H9 (cell line): ENCODE data around the gene KRT3. TPM values are rescaled to one million over a fixed set of nuclear protein-coding genes. Genes with fewer than 3 reads are reported as not detected.

Experiments used
- DNase-seq: peaks from one replicate; pipeline ENCODE4 v3.0.0-alpha.2; 2017
- H2AFZ ChIP-seq: one replicate; pipeline ENCODE4 v1.6.1; 2013; ENCODE audit warnings: mild to moderate bottlenecking, low read length, control low read depth, moderate library complexity
- H2AK5ac ChIP-seq: 2 replicates; pipeline ENCODE4 v1.6.1; 2013; ENCODE audit warnings: low read length, control low read depth, mixed read lengths; ENCODE audit not compliant: insufficient read length
- H2BK120ac ChIP-seq: one replicate; pipeline ENCODE4 v1.6.1; 2013; ENCODE audit warnings: low read depth, mild to moderate bottlenecking, low read length, control low read depth, inconsistent platforms; ENCODE audit not compliant: poor library complexity, severe bottlenecking
- H2BK12ac ChIP-seq: 2 replicates; pipeline ENCODE4 v1.6.1; 2013; ENCODE audit warnings: low read length, control low read depth, mixed read lengths, low read depth; ENCODE audit not compliant: insufficient read length
- H2BK15ac ChIP-seq: 2 replicates; pipeline ENCODE4 v1.6.1; 2013; ENCODE audit warnings: low read depth, low read length, control low read depth
- H2BK20ac ChIP-seq: one replicate; pipeline ENCODE4 v1.6.1; 2013; ENCODE audit warnings: low read depth, mild to moderate bottlenecking, low read length, control low read depth, inconsistent platforms; ENCODE audit not compliant: poor library complexity, severe bottlenecking
- H2BK5ac ChIP-seq: 2 replicates; pipeline ENCODE4 v1.6.1; 2013; ENCODE audit warnings: low read length, control low read depth, mixed read lengths; ENCODE audit not compliant: insufficient read length
- H3K14ac ChIP-seq: 2 replicates; pipeline ENCODE4 v1.6.1; 2013; ENCODE audit warnings: low read length, control low read depth; ENCODE audit not compliant: insufficient read depth
- H3K18ac ChIP-seq: 2 replicates; pipeline ENCODE4 v1.6.1; 2013; ENCODE audit warnings: low read depth, mild to moderate bottlenecking, mixed read lengths, low read length, control low read depth; ENCODE audit not compliant: insufficient read length
- H3K23ac ChIP-seq: 2 replicates; pipeline ENCODE4 v1.6.1; 2013; ENCODE audit warnings: low read length, control low read depth, mixed read lengths, low read depth; ENCODE audit not compliant: insufficient read length
- H3K23me2 ChIP-seq: 2 replicates; pipeline ENCODE4 v1.6.1; 2013; ENCODE audit warnings: low read depth, mild to moderate bottlenecking, mixed read lengths, low read length, control low read depth; ENCODE audit not compliant: insufficient read length, poor library complexity, severe bottlenecking
- H3K27ac ChIP-seq: 2 replicates; pipeline ENCODE4 v1.5.1; 2013; ENCODE audit warnings: low read length, control low read depth, mixed read lengths, low read depth; ENCODE audit not compliant: insufficient read length
- H3K27me3 ChIP-seq: 2 replicates; pipeline ENCODE4 v1.6.1; 2013; ENCODE audit warnings: low read length, control low read depth, inconsistent platforms; ENCODE audit not compliant: insufficient read depth
- H3K4ac ChIP-seq: 2 replicates; pipeline ENCODE4 v1.6.1; 2013; ENCODE audit warnings: low read depth, mild to moderate bottlenecking, control low read depth, inconsistent platforms, low read length, moderate library complexity
- H3K4me1 ChIP-seq: 2 replicates; pipeline ENCODE4 v1.6.1; 2013; ENCODE audit warnings: low read length, control low read depth, inconsistent platforms; ENCODE audit not compliant: insufficient read depth
- H3K4me2 ChIP-seq: 2 replicates; pipeline ENCODE4 v1.6.1; 2013; ENCODE audit warnings: low read length, control low read depth, mixed read lengths; ENCODE audit not compliant: insufficient read length, insufficient read depth
- H3K56ac ChIP-seq: 2 replicates; pipeline ENCODE4 v1.6.1; 2013; ENCODE audit warnings: low read depth, mild to moderate bottlenecking, mixed read lengths, low read length, control low read depth; ENCODE audit not compliant: insufficient read length
- H3K79me1 ChIP-seq: 2 replicates; pipeline ENCODE4 v1.6.1; 2013; ENCODE audit warnings: low read depth, mild to moderate bottlenecking, moderate library complexity, low read length, control low read depth, inconsistent platforms; ENCODE audit not compliant: insufficient read depth, poor library complexity, severe bottlenecking
- H3K79me2 ChIP-seq: 2 replicates; pipeline ENCODE4 v1.6.1; 2013; ENCODE audit warnings: low read length, control low read depth, inconsistent platforms; ENCODE audit not compliant: insufficient read depth
- H3K9ac ChIP-seq: 2 replicates; pipeline ENCODE4 v1.6.1; 2013; ENCODE audit warnings: low read length, control low read depth, mixed read lengths; ENCODE audit not compliant: insufficient read length; ENCODE audit errors: extremely low read depth
- H3K9me3 ChIP-seq: one replicate; pipeline ENCODE4 v1.6.1; 2013; ENCODE audit warnings: low read depth, low read length, inconsistent platforms; ENCODE audit not compliant: control insufficient read depth
- H3T11ph ChIP-seq: one replicate; pipeline ENCODE4 v1.6.1; 2013; ENCODE audit warnings: mild to moderate bottlenecking, low read length, control low read depth, inconsistent platforms
- H4K20me1 ChIP-seq: one replicate; pipeline ENCODE4 v1.6.1; 2013; ENCODE audit not compliant: control insufficient read depth, insufficient read length, insufficient read depth
- H4K5ac ChIP-seq: 2 replicates; pipeline ENCODE4 v1.6.1; 2013; ENCODE audit warnings: low read depth, mild to moderate bottlenecking, mixed read lengths, low read length, control low read depth; ENCODE audit not compliant: insufficient read length
- H4K8ac ChIP-seq: replicated peaks from 2 replicates; pipeline ENCODE4 v1.6.1; 2013; ENCODE audit warnings: low read length, control low read depth, mixed read lengths, low read depth; ENCODE audit not compliant: insufficient read length
- H4K91ac ChIP-seq: 2 replicates; pipeline ENCODE4 v1.6.1; 2013; ENCODE audit warnings: low read depth, mild to moderate bottlenecking, moderate library complexity, mixed read lengths, low read length, control low read depth; ENCODE audit not compliant: insufficient read length
- H3K27ac Mint-ChIP-seq, 3 experiments: 2 replicates in 2 of 3; 3 replicates in 1 of 3; pipeline ENCODE4 v1.8.0; 2020 to 2021; ENCODE audit warnings: mixed read lengths in 3 of 3, mild to moderate bottlenecking in 1 of 3, moderate library complexity in 1 of 3
- H3K27me3 Mint-ChIP-seq: 2 replicates; pipeline ENCODE4 v1.8.0; 2021; ENCODE audit warnings: low read depth, mild to moderate bottlenecking, moderate library complexity, mixed read lengths
- H3K36me3 Mint-ChIP-seq, 3 experiments: 2 replicates in 2 of 3; 3 replicates in 1 of 3; pipeline ENCODE4 v1.8.0; 2020 to 2021; ENCODE audit warnings: low read depth in 3 of 3, mixed read lengths in 3 of 3; ENCODE audit not compliant: insufficient read depth in 1 of 3
- H3K4me1 Mint-ChIP-seq, 2 experiments: 2 replicates each; pipeline ENCODE4 v1.8.0; 2020; ENCODE audit warnings: mixed read lengths in 2 of 2
- H3K4me3 Mint-ChIP-seq, 2 experiments: 2 replicates in 1 of 2; 3 replicates in 1 of 2; pipeline ENCODE4 v1.8.0; 2020 to 2021; ENCODE audit warnings: mild to moderate bottlenecking in 2 of 2, mixed read lengths in 2 of 2, moderate library complexity in 1 of 2
- H3K9me3 Mint-ChIP-seq, 2 experiments: 2 replicates in 1 of 2; 3 replicates in 1 of 2; pipeline ENCODE4 v1.8.0; 2020; ENCODE audit warnings: mild to moderate bottlenecking in 2 of 2, mixed read lengths in 2 of 2, moderate library complexity in 1 of 2
- WGBS: extraction: QIAGEN DNeasy Blood & Tissue Kit; methylation state at CpG from one replicate; pipeline ENCODE4 v1.1.7; 2013; ENCODE audit warnings: missing lambda C conversion rate, low lambda C conversion rate, mixed read lengths; ENCODE audit not compliant: insufficient read length; ENCODE audit errors: extremely low coverage; 5-methylcytosine and 5-hydroxymethylcytosine counted together
- total RNA-seq: library from RNA; stranded (reverse); gene quantifications from 2 replicates; pipeline ENCODE4 v1.2.1, GENCODE V29; 2021
- TF ChIP-seq, protein P1 (sequence below): fragments of 200-600 bp; sonication (generic); conservative IDR thresholded peaks from 3 replicates; pipeline ENCODE4 v1.8.0; 2021; ENCODE audit warnings: antibody characterized with exemption, mild to moderate bottlenecking

KRT3 gene
- total RNA-seq, 1 experiment from 2014 or later: not detected

DNA sequence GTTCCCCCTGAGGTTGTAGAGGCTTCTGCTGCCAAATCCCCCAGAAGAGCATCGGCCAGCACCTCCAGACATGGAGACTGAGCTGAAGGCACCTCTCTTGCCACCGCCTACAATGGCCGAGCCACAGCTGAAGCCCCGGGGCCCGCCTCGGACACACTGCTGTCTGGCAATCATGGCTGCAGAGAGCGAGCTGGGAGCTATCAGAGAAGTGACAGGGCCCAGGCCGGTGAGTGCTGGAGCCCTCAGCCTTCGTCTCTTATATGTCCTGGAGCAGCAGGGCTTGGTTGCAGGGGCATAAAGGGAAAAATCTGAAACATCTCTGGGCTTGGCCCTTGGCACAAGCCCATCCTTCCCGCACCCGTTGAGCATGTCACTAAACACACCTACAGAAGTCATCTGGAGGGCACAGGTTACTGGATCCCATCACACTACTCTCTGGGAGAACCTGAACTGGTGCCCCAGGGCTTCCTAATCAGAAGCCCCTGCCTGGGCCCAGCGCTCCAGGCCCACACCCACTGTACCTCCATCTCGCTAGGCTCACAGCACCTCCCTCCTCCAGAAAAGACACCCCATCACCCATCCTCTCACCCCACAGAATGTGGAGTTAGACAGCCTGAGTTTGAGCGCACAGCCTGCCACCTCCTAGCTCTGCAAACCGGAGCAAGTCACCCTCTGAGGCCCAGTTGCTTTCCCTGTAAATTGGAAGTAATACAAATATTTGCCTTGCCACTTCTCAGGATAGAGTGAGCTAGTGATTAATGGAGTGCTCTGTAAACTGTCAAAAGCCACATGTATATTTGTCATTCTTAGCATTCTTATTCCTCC, 18.2 kb upstream of the KRT3 start, which contains the start of gene KRT4:
KRT4 (minus strand) TSS at position 232 of the 825 bp plus-strand sequence; CDS start at position 174, 58 bp downstream.
- no peak within 1 kb of the TSS for H2AK5ac ChIP-seq
- no peaks in the 10 kb centered on the region for H3K79me2 ChIP-seq
- H3K4ac ChIP-seq: no peak within 1 kb of the TSS
- WGBS: no CpG with 5 or more reads among the region's 15 CpGs
- no peaks in the 10 kb centered on the region for H3K4me1 ChIP-seq
- no peak within 1 kb of the TSS for H4K5ac ChIP-seq
- no peak within 1 kb of the TSS for H2BK20ac ChIP-seq
- H3K4me1 Mint-ChIP-seq: peaks cover 3 to 7% of the 10 kb centered on the region in 2 experiments; a peak in 3 of 4 replicates
- no peak for DNase-seq
- no peaks in the 10 kb centered on the region for H3K23me2 ChIP-seq
- H3K9me3 ChIP-seq: no peaks in the 10 kb centered on the region
- H3K27me3 ChIP-seq: no peaks in the 10 kb centered on the region
- no peaks in the 10 kb centered on the region for H3K36me3 Mint-ChIP-seq
- H2BK120ac ChIP-seq: no peak within 1 kb of the TSS
- no peak within 1 kb of the TSS for H2BK5ac ChIP-seq
- H3K56ac ChIP-seq: no peak within 1 kb of the TSS
- no peaks in the 10 kb centered on the region for H4K20me1 ChIP-seq
- no peaks in the 10 kb centered on the region for H3K79me1 ChIP-seq
- H3K27me3 Mint-ChIP-seq: peaks cover 6% of the 10 kb centered on the region
- H3K4me2 ChIP-seq: no peak within 1 kb of the TSS
- H3K4me3 Mint-ChIP-seq: no peak within 1 kb of the TSS; a peak in 1 of 5 replicates
- H3K18ac ChIP-seq: no peak within 1 kb of the TSS
- no peak within 1 kb of the TSS for H2BK15ac ChIP-seq
- H2AFZ ChIP-seq: no peak within 1 kb of the TSS
- no peak within 1 kb of the TSS for H2BK12ac ChIP-seq
- TF ChIP-seq, protein P1, sequence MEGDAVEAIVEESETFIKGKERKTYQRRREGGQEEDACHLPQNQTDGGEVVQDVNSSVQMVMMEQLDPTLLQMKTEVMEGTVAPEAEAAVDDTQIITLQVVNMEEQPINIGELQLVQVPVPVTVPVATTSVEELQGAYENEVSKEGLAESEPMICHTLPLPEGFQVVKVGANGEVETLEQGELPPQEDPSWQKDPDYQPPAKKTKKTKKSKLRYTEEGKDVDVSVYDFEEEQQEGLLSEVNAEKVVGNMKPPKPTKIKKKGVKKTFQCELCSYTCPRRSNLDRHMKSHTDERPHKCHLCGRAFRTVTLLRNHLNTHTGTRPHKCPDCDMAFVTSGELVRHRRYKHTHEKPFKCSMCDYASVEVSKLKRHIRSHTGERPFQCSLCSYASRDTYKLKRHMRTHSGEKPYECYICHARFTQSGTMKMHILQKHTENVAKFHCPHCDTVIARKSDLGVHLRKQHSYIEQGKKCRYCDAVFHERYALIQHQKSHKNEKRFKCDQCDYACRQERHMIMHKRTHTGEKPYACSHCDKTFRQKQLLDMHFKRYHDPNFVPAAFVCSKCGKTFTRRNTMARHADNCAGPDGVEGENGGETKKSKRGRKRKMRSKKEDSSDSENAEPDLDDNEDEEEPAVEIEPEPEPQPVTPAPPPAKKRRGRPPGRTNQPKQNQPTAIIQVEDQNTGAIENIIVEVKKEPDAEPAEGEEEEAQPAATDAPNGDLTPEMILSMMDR: no peak
- H3K27ac Mint-ChIP-seq: no peak within 1 kb of the TSS
- no peak within 1 kb of the TSS for H3K23ac ChIP-seq
- H3T11ph ChIP-seq: no peak within 1 kb of the TSS
- H3K9me3 Mint-ChIP-seq: no peaks in the 10 kb centered on the region
- H4K91ac ChIP-seq: no peak within 1 kb of the TSS
- H4K8ac ChIP-seq: no peak within 1 kb of the TSS
- H3K27ac ChIP-seq: no peak within 1 kb of the TSS
- H3K14ac ChIP-seq: no peak within 1 kb of the TSS; the same call in 1 of the 2 replicates
- H3K9ac ChIP-seq: no peak within 1 kb of the TSS
